ENCODE measurements around the gene CALD1. TPM values are rescaled to one million over a fixed set of nuclear protein-coding genes. Genes with fewer than 3 reads are reported as not detected.
A peak's percentile ranks its signal among the peaks of the same experiment; 100 is the strongest.

Gene CALD1
- total and polyA plus RNA-seq, 8 donors, result 146 to 1,007 (median 302) TPM

GRCh38 chr7:134831862-134832261, 52.4 kb downstream of the CALD1 start:
- no peaks in the 10 kb centered on the region for H3K27me3 ChIP-seq
- intact Hi-C loops (cut with DNase I; ENCODE audit: low total_unique reads), result no loop called here
- DNase-seq, result peak in 1 of 2 donors; percentile 66
- H3K4me3 ChIP-seq, result no peak overlapping the region
- WGBS, 5 donors, result 54 to 71% (median 67%) methylated on average over 15 of the region's 15 CpGs
- TF ChIP-seq POLR2AphosphoS5 (IDR thresholded peaks at IDR 0.05) (peak in 2 of 3 donors; percentile 3 to 58), CTCF (IDR thresholded peaks at IDR 0.05) (no peak), POLR2A (IDR thresholded peaks at IDR 0.05) (no peak), EP300 (IDR thresholded peaks at IDR 0.05) (no peak)
- H3K27ac ChIP-seq, result peak overlapping the region in 4 of 5 donors; percentile 43 to 89 (median 63)
- H3K4me1 ChIP-seq, result peaks cover 0 to 74% (median 23%) of the 10 kb centered on the region in 4 donors
- no peaks in the 10 kb centered on the region for H3K36me3 ChIP-seq
- no peaks in the 10 kb centered on the region for H3K9me3 ChIP-seq

- TF ChIP-seq POLR2AphosphoS5 (IDR thresholded peaks at IDR 0.05) (no peak), POLR2A (IDR thresholded peaks at IDR 0.05) (no peak), CTCF (IDR thresholded peaks at IDR 0.05) (no peak), EP300 (IDR thresholded peaks at IDR 0.05) (no peak)
- no peak for DNase-seq
- WGBS, 5 donors, result 83 to 94% (median 89%) methylated on average over 3 of the region's 3 CpGs
- Histone ChIP-seq H3K27me3 (no peaks in the 10 kb centered on the region), H3K9me3 (no peaks in the 10 kb centered on the region), H3K4me1 (peaks cover 0 to 69% (median 21%) of the 10 kb centered on the region in 4 donors), H3K36me3 (no peaks in the 10 kb centered on the region), H3K4me3 (no peak overlapping the region), H3K27ac (peak overlapping the region in 4 of 5 donors; percentile 43 to 89 (median 63))
- intact Hi-C loops (cut with DNase I; ENCODE audit: low total_unique reads), result no loop called here
Measured at GRCh38 chr7:134832367-134832766, 52.9 kb downstream of the CALD1 start.

GRCh38 chr7:134834689-134835462, 55.4 kb downstream of the CALD1 start:
- Histone ChIP-seq H3K27ac (peak overlapping the region in 4 of 5 donors; percentile 66 to 89 (median 72)), H3K27me3 (no peaks in the 10 kb centered on the region), H3K36me3 (no peaks in the 10 kb centered on the region), H3K4me3 (no peak overlapping the region), H3K4me1 (peaks cover 0 to 65% (median 20%) of the 10 kb centered on the region in 4 donors), H3K9me3 (no peaks in the 10 kb centered on the region)
- no peak for TF ChIP-seq CTCF (IDR thresholded peaks at IDR 0.05)
- TF ChIP-seq EP300 (IDR thresholded peaks at IDR 0.05), result no peak
- TF ChIP-seq POLR2AphosphoS5 (IDR thresholded peaks at IDR 0.05), result peak in 1 of 3 donors; percentile 13
- no peak for TF ChIP-seq POLR2A (IDR thresholded peaks at IDR 0.05)
- intact Hi-C loops (cut with DNase I; ENCODE audit: low total_unique reads), result no loop called here
- DNase-seq, result no peak
- 48 to 61% (median 55%) methylated on average over 3 of the region's 3 CpGs for WGBS, 5 donors

- DNase-seq, result no peak
- 70 to 92% (median 75%) methylated on average over 4 of the region's 4 CpGs for WGBS, 5 donors
- Histone ChIP-seq H3K9me3 (no peaks in the 10 kb centered on the region), H3K27me3 (no peaks in the 10 kb centered on the region), H3K27ac (peak overlapping the region in 4 of 5 donors; percentile 66 to 89 (median 72)), H3K36me3 (no peaks in the 10 kb centered on the region), H3K4me1 (peaks cover 0 to 62% (median 17%) of the 10 kb centered on the region in 4 donors), H3K4me3 (no peak overlapping the region)
- no peak for TF ChIP-seq EP300 (IDR thresholded peaks at IDR 0.05)
- TF ChIP-seq CTCF (IDR thresholded peaks at IDR 0.05), result no peak
- no peak for TF ChIP-seq POLR2A (IDR thresholded peaks at IDR 0.05)
- TF ChIP-seq POLR2AphosphoS5 (IDR thresholded peaks at IDR 0.05), result no peak
- intact Hi-C loops (cut with DNase I; ENCODE audit: low total_unique reads), result no loop called here
Measured at GRCh38 chr7:134835463-134835823, 56.0 kb downstream of the CALD1 start.

Data from stomach (tissue), 9 donors.